SK-N-SH treated with all-trans-retinoic acid at 6 μM for 48 hours (cell line): ENCODE results near the gene GPR37L1.

Experiments used
- ATAC-seq: fragments of 200-7000 bp; cut with Tn5 transposase; 3 replicates; pipeline ENCODE4 v1.9.1; 2020; ENCODE audit warnings: mild to moderate bottlenecking, moderate library complexity
- ARNTL ChIP-seq: fragments of 450-650 bp; formaldehyde crosslinking; IDR thresholded peaks from 2 replicates; pipeline ENCODE4 v1.5.0; 2020; ENCODE audit warnings: low read depth, mild to moderate bottlenecking, moderate library complexity, borderline replicate concordance
- BACH2 ChIP-seq: fragments of 250-450 bp; sonication (Bioruptor Pico); IDR thresholded peaks from 2 replicates; pipeline ENCODE4 v1.9.0; 2021; ENCODE audit warnings: mild to moderate bottlenecking, borderline replicate concordance
- CREB5 ChIP-seq: fragments of 250-450 bp; sonication (Bioruptor Pico); IDR thresholded peaks from 2 replicates; pipeline ENCODE4 v1.5.1; 2020; ENCODE audit warnings: low read depth, mild to moderate bottlenecking, moderate library complexity
- CSDC2 ChIP-seq: fragments of 250-450 bp; sonication (Bioruptor Pico); IDR thresholded peaks from 2 replicates; pipeline ENCODE4 v1.5.0; 2020; ENCODE audit warnings: mild to moderate bottlenecking, moderate library complexity
- ESRRG ChIP-seq: fragments of 250-450 bp; sonication (Bioruptor Pico); IDR thresholded peaks from 2 replicates; pipeline ENCODE4 v1.6.1; 2021; ENCODE audit warnings: mild to moderate bottlenecking
- ISL1 ChIP-seq: fragments of 250-450 bp; sonication (Bioruptor Pico); IDR thresholded peaks from 2 replicates; pipeline ENCODE4 v2.1.2; 2022; ENCODE audit warnings: mild to moderate bottlenecking, moderate library complexity
- OSR1 ChIP-seq: fragments of 250-450 bp; sonication (Bioruptor Pico); IDR thresholded peaks from 2 replicates; pipeline ENCODE4 v1.8.0; 2022; ENCODE audit warnings: moderate library complexity, mild to moderate bottlenecking, inconsistent platforms
- PATZ1 ChIP-seq: fragments of 250-450 bp; sonication (Bioruptor Pico); IDR thresholded peaks from 2 replicates; pipeline ENCODE4 v1.8.0; 2020; ENCODE audit warnings: mild to moderate bottlenecking, moderate library complexity, borderline replicate concordance
- PPARA ChIP-seq: fragments of 250-450 bp; sonication (Bioruptor Pico); IDR thresholded peaks from 2 replicates; pipeline ENCODE4 v1.5.0; 2020; ENCODE audit warnings: mild to moderate bottlenecking, borderline replicate concordance
- RARB ChIP-seq: fragments of 250-450 bp; sonication (Bioruptor Pico); IDR thresholded peaks from 2 replicates; pipeline ENCODE4 v1.8.0; 2021; ENCODE audit warnings: mild to moderate bottlenecking, moderate library complexity
- SNAI2 ChIP-seq: fragments of 250-450 bp; sonication (Bioruptor Pico); IDR thresholded peaks from 2 replicates; pipeline ENCODE4 v1.5.0; 2020; ENCODE audit warnings: mild to moderate bottlenecking, moderate library complexity
- TCF4 ChIP-seq: fragments of 250-450 bp; sonication (Bioruptor Pico); IDR thresholded peaks from 2 replicates; pipeline ENCODE4 v1.8.0; 2021; ENCODE audit warnings: mild to moderate bottlenecking, moderate library complexity, borderline replicate concordance
- TOX ChIP-seq: fragments of 250-450 bp; sonication (Bioruptor Pico); IDR thresholded peaks from 2 replicates; pipeline ENCODE4 v1.8.0; 2021; ENCODE audit warnings: mild to moderate bottlenecking, moderate library complexity, borderline replicate concordance
- ZC3H10 ChIP-seq: fragments of 250-450 bp; sonication (Bioruptor Pico); IDR thresholded peaks from 2 replicates; pipeline ENCODE4 v1.5.1; 2021; ENCODE audit warnings: mild to moderate bottlenecking, moderate library complexity
- ZFP30 ChIP-seq: fragments of 450-650 bp; formaldehyde crosslinking; IDR thresholded peaks from 2 replicates; pipeline ENCODE4 v1.5.0; 2022; ENCODE audit warnings: mild to moderate bottlenecking, moderate library complexity
- ZNF565 ChIP-seq: fragments of 450-650 bp; formaldehyde crosslinking; conservative IDR thresholded peaks from 2 replicates; pipeline ENCODE4 v1.5.0; 2020; ENCODE audit warnings: low read depth, mild to moderate bottlenecking, moderate library complexity
- ZNF70 ChIP-seq: fragments of 450-650 bp; formaldehyde crosslinking; IDR thresholded peaks from 2 replicates; pipeline ENCODE4 v1.5.0; 2020; ENCODE audit warnings: mild to moderate bottlenecking, moderate library complexity
- ZNF8 ChIP-seq: fragments of 450-650 bp; formaldehyde crosslinking; IDR thresholded peaks from 2 replicates; pipeline ENCODE4 v1.5.0; 2020; ENCODE audit warnings: mild to moderate bottlenecking, moderate library complexity
- TF ChIP-seq, protein P1 (sequence below): fragments of 250-450 bp; sonication (Bioruptor Pico); IDR thresholded peaks from 2 replicates; pipeline ENCODE4 v1.5.1; 2021; ENCODE audit warnings: mild to moderate bottlenecking, moderate library complexity
- TF ChIP-seq, protein P2 (sequence below): fragments of 250-450 bp; sonication (Bioruptor Pico); IDR thresholded peaks from 2 replicates; pipeline ENCODE4 v1.8.0; 2021; ENCODE audit warnings: low read depth, mild to moderate bottlenecking, moderate library complexity, borderline replicate concordance
- TF ChIP-seq, protein P3 (sequence below): fragments of 250-450 bp; sonication (Bioruptor Pico); IDR thresholded peaks from 2 replicates; pipeline ENCODE4 v1.5.0; 2020; ENCODE audit warnings: mild to moderate bottlenecking, moderate library complexity

Gene GPR37L1, protein sequence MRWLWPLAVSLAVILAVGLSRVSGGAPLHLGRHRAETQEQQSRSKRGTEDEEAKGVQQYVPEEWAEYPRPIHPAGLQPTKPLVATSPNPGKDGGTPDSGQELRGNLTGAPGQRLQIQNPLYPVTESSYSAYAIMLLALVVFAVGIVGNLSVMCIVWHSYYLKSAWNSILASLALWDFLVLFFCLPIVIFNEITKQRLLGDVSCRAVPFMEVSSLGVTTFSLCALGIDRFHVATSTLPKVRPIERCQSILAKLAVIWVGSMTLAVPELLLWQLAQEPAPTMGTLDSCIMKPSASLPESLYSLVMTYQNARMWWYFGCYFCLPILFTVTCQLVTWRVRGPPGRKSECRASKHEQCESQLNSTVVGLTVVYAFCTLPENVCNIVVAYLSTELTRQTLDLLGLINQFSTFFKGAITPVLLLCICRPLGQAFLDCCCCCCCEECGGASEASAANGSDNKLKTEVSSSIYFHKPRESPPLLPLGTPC

GRCh38 chr1:202122639-202123335 lies at the start of gene GPR37L1:
TSS of gene GPR37L1 (plus strand) at chr1:202122917. CDS start at chr1:202122964, 47 bp downstream.
- TF ChIP-seq SNAI2 (CRISPR knock-in tag) (no peak), ARNTL (CRISPR knock-in tag) (no peak), CREB5 (no peak), ZNF8 (CRISPR knock-in tag) (no peak), PATZ1 (CRISPR knock-in tag) (no peak), ESRRG (CRISPR knock-in tag) (no peak), ZFP30 (no peak), ZNF70 (CRISPR knock-in tag) (no peak; the same call in 1 of the 2 replicates), ZNF565 (no peak), RARB (no peak), CSDC2 (no peak), ZC3H10 (CRISPR knock-in tag) (no peak), BACH2 (CRISPR knock-in tag) (no peak), TCF4 (CRISPR knock-in tag) (no peak; the same call in 1 of the 2 replicates), TOX (CRISPR knock-in tag) (no peak), PPARA (CRISPR knock-in tag) (no peak), ISL1 (CRISPR knock-in tag) (no peak)
- TF ChIP-seq, protein P1, sequence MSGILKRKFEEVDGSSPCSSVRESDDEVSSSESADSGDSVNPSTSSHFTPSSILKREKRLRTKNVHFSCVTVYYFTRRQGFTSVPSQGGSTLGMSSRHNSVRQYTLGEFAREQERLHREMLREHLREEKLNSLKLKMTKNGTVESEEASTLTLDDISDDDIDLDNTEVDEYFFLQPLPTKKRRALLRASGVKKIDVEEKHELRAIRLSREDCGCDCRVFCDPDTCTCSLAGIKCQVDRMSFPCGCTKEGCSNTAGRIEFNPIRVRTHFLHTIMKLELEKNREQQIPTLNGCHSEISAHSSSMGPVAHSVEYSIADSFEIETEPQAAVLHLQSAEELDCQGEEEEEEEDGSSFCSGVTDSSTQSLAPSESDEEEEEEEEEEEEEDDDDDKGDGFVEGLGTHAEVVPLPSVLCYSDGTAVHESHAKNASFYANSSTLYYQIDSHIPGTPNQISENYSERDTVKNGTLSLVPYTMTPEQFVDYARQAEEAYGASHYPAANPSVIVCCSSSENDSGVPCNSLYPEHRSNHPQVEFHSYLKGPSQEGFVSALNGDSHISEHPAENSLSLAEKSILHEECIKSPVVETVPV (CRISPR knock-in tag), result no peak
- TF ChIP-seq, protein P2, sequence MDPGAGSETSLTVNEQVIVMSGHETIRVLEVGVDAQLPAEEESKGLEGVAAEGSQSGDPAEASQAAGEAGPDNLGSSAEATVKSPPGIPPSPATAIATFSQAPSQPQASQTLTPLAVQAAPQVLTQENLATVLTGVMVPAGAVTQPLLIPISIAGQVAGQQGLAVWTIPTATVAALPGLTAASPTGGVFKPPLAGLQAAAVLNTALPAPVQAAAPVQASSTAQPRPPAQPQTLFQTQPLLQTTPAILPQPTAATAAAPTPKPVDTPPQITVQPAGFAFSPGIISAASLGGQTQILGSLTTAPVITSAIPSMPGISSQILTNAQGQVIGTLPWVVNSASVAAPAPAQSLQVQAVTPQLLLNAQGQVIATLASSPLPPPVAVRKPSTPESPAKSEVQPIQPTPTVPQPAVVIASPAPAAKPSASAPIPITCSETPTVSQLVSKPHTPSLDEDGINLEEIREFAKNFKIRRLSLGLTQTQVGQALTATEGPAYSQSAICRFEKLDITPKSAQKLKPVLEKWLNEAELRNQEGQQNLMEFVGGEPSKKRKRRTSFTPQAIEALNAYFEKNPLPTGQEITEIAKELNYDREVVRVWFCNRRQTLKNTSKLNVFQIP, result no peak
- TF ChIP-seq, protein P3, sequence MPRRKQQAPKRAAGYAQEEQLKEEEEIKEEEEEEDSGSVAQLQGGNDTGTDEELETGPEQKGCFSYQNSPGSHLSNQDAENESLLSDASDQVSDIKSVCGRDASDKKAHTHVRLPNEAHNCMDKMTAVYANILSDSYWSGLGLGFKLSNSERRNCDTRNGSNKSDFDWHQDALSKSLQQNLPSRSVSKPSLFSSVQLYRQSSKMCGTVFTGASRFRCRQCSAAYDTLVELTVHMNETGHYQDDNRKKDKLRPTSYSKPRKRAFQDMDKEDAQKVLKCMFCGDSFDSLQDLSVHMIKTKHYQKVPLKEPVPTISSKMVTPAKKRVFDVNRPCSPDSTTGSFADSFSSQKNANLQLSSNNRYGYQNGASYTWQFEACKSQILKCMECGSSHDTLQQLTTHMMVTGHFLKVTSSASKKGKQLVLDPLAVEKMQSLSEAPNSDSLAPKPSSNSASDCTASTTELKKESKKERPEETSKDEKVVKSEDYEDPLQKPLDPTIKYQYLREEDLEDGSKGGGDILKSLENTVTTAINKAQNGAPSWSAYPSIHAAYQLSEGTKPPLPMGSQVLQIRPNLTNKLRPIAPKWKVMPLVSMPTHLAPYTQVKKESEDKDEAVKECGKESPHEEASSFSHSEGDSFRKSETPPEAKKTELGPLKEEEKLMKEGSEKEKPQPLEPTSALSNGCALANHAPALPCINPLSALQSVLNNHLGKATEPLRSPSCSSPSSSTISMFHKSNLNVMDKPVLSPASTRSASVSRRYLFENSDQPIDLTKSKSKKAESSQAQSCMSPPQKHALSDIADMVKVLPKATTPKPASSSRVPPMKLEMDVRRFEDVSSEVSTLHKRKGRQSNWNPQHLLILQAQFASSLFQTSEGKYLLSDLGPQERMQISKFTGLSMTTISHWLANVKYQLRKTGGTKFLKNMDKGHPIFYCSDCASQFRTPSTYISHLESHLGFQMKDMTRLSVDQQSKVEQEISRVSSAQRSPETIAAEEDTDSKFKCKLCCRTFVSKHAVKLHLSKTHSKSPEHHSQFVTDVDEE (CRISPR knock-in tag), result no peak
- TF ChIP-seq, all 23 proteins: peak for 0
- peak; percentile 88 for ATAC-seq

DNA sequence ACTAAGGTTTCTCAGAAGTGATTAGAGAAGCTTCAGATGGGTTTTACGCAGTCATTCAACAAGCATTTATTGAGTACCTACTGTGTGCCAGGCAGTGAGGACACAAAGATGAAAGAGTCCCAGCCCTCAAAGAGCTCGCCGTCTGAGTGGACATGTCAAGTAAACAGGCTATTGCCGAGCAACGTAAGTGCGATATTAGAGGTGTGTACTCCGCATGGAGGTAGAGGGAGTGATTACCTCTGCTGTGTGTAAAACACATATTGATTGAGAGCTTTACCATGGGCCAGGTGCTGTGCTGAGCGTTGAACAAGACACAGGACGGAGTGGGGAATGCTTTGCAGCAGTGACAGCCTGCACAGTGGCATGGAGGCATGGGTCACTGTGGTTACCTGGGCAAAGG lies 49.5 kb upstream of the GPR37L1 start:
- TF ChIP-seq TCF4 (CRISPR knock-in tag), result no peak
- no peak for TF ChIP-seq ZC3H10 (CRISPR knock-in tag)
- no peak for TF ChIP-seq ESRRG (CRISPR knock-in tag)
- TF ChIP-seq TOX (CRISPR knock-in tag), result no peak
- no peak for TF ChIP-seq PPARA (CRISPR knock-in tag)
- TF ChIP-seq OSR1, result no peak
- TF ChIP-seq, all 23 proteins: peak for 0
- no peak for ATAC-seq
